Activated B cell treated with CpG ODN at 0.5 μM for 24 hours (primary cell): ENCODE measurements around the gene LAMC1. TPM values are rescaled to one million over a fixed set of nuclear protein-coding genes. Genes with fewer than 3 reads are reported as not detected.

Source experiments
- ATAC-seq: fragments of 200-7000 bp; cut with Tn5 transposase; one replicate; pipeline ENCODE4 v1.10.0; 2021; ENCODE audit warnings: low read depth, mild to moderate bottlenecking, moderate library complexity
- CTCF ChIA-PET: fragments of 350-600 bp; sonication (Branson Sonifier 250); formaldehyde crosslinking; loops from one replicate; lab custom pipeline; 2021; ENCODE audit warnings: antibody characterized with exemption; lab: Charles Lee
- POLR2A ChIA-PET: fragments of 350-600 bp; sonication (Branson Sonifier 250); formaldehyde crosslinking; loops from one replicate; lab custom pipeline; 2021; ENCODE audit warnings: antibody characterized with exemption; lab: Charles Lee
- DNase-seq: peaks from one replicate; pipeline ENCODE4 v3.0.0; 2022
- H3K27ac Mint-ChIP-seq: one replicate; pipeline ENCODE4 v1.8.0; 2020; ENCODE audit warnings: mixed read lengths
- H3K27me3 Mint-ChIP-seq: one replicate; pipeline ENCODE4 v1.8.0; 2021; ENCODE audit warnings: mixed read lengths
- H3K36me3 Mint-ChIP-seq: one replicate; pipeline ENCODE4 v1.8.0; 2021; ENCODE audit warnings: low read depth, mixed read lengths
- H3K4me1 Mint-ChIP-seq: one replicate; pipeline ENCODE4 v1.8.0; 2021; ENCODE audit warnings: mixed read lengths
- H3K4me3 Mint-ChIP-seq: one replicate; pipeline ENCODE4 v1.8.0; 2020; ENCODE audit warnings: mild to moderate bottlenecking, mixed read lengths
- H3K9me3 Mint-ChIP-seq: one replicate; pipeline ENCODE4 v1.8.0; 2020; ENCODE audit warnings: mixed read lengths
- intact Hi-C: fragments of 100-400 bp; cut with micrococcal nuclease; formaldehyde crosslinking; loops from one replicate; pipeline ENCODE4 v1.15.1; 2024
- total RNA-seq: library from RNA; stranded (reverse); gene quantifications from 2 replicates; pipeline ENCODE4 v1.2.3, GENCODE V29; 2022
- TF ChIP-seq, protein P1 (sequence below): fragments of 200-600 bp; IDR thresholded peaks from one replicate; pipeline ENCODE4 v1.8.0; 2022; ENCODE audit warnings: antibody characterized with exemption, mild to moderate bottlenecking

The LAMC1 gene
- total RNA-seq, 1 donor from 2014 or later = 31.8 TPM

DNA sequence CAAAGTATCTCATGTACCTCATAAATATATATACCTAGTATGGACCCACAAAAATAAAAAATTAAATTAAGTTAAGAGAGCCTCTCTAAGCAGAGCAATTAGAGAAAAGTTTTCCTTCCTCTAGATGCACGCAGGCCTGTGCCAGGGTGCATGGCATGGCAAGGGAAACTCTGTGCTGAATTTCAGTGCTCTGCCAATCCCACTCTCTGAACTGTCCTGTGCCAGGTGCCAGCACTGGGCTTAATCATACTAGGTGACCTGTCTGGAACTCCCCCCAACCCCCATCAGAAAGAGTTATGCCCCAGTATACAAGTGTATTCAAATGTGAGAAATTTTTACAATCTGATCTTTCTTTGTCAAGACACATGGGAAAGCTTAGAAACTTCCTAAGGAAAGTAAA lies 152.4 kb downstream of the LAMC1 start:
- ChIA-PET POLR2A (no interaction called here), CTCF (no interaction called here)
- Mint-ChIP-seq H3K4me3 (no peak overlapping the region), H3K9me3 (no peaks in the 10 kb centered on the region), H3K27ac (no peak overlapping the region), H3K27me3 (peaks cover 10% of the 10 kb centered on the region), H3K4me1 (peaks cover 7% of the 10 kb centered on the region), H3K36me3 (no peaks in the 10 kb centered on the region)
- intact Hi-C loops = no loop called here
- TF ChIP-seq, protein P1, sequence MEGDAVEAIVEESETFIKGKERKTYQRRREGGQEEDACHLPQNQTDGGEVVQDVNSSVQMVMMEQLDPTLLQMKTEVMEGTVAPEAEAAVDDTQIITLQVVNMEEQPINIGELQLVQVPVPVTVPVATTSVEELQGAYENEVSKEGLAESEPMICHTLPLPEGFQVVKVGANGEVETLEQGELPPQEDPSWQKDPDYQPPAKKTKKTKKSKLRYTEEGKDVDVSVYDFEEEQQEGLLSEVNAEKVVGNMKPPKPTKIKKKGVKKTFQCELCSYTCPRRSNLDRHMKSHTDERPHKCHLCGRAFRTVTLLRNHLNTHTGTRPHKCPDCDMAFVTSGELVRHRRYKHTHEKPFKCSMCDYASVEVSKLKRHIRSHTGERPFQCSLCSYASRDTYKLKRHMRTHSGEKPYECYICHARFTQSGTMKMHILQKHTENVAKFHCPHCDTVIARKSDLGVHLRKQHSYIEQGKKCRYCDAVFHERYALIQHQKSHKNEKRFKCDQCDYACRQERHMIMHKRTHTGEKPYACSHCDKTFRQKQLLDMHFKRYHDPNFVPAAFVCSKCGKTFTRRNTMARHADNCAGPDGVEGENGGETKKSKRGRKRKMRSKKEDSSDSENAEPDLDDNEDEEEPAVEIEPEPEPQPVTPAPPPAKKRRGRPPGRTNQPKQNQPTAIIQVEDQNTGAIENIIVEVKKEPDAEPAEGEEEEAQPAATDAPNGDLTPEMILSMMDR = no peak
- no peak for ATAC-seq
- no peak for DNase-seq

DNA sequence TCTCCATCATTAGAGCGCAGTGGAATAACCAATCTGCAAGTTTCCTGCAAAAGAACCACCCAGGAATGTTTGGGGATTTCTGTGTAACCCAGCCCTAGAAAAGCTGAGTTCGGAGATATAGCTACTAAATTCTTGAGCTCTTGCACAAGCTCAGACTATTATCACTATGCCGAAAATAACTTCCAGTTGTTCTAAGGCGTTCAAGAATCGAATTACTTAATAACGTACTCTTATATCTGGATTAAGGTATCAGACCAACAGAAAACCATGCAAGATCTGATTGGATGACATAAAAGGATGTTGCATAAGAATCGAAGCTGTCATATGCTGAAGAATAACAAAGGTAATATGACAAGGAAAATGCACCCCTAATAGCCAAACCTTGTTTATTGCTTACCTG lies 155.3 kb downstream of the LAMC1 start:
- Mint-ChIP-seq H3K27me3 (peaks cover 4% of the 10 kb centered on the region), H3K27ac (no peak overlapping the region), H3K9me3 (no peaks in the 10 kb centered on the region), H3K36me3 (no peaks in the 10 kb centered on the region), H3K4me1 (peaks cover 13% of the 10 kb centered on the region), H3K4me3 (no peak overlapping the region)
- DNase-seq (no peak), ATAC-seq (no peak)
- TF ChIP-seq, protein P1 = no peak
- ChIA-PET POLR2A (no interaction called here), CTCF (no interaction called here)
- intact Hi-C loops = no loop called here

DNA sequence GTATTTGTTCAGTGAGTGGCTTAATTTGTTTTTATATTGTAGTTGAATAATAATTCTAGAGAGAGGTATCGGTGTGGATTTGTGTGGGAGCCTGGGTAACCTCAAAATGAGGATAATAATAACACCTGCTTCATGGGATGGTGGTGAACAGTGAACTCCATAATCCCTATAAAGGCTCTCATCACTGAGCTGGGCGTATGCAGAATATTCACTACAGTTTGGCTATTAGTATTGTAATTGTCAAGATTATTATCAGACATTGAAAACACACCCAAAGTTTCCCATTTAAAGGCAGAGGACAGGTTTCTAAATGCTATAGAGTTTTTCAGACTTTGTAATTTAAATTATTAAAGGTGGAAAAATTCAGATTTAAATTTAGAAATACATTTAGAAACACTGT lies 155.8 kb downstream of the LAMC1 start:
- DNase-seq (no peak), ATAC-seq (no peak)
- Mint-ChIP-seq H3K27ac (no peak overlapping the region), H3K27me3 (peaks cover 4% of the 10 kb centered on the region), H3K4me3 (no peak overlapping the region), H3K4me1 (peaks cover 13% of the 10 kb centered on the region), H3K9me3 (no peaks in the 10 kb centered on the region), H3K36me3 (no peaks in the 10 kb centered on the region)
- ChIA-PET CTCF (no interaction called here), POLR2A (no interaction called here)
- TF ChIP-seq, protein P1 = no peak
- intact Hi-C loops = no loop called here

DNA sequence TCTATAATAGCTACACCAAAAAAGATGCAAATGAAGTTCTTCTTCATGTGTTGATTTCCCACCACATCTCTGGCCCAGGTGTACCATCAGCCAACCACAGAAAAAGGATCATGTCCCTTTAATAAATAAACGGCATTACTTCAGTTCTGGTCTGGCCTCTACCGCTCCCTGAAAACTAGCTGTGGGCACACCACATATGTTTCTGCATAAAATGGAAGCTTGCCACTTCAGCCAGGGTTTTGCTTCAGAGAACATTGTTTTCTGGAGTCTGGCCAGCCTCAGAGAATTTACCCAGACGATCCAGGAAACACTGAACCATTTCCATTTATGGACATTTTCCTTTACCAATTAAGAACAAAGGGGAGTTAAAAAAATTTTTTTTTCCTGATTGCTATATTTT lies 157.0 kb downstream of the LAMC1 start:
- ChIA-PET CTCF (interaction anchor here (0.5 kb wide), 1 partner anchor 337 kb away, joined by 3 read pairs; no protein-coding TSS in a partner anchor), POLR2A (no interaction called here)
- H3K9me3 Mint-ChIP-seq = no peaks in the 10 kb centered on the region
- TF ChIP-seq, protein P1 = no peak
- intact Hi-C loops = loop anchor here (10.0 kb wide), 1 partner anchor 45 kb away; no protein-coding TSS in a partner anchor
- ATAC-seq (no peak), DNase-seq (no peak)
- peaks cover 13% of the 10 kb centered on the region for H3K4me1 Mint-ChIP-seq
- peak overlapping the region; percentile 24 for H3K4me3 Mint-ChIP-seq
- H3K27me3 Mint-ChIP-seq = peaks cover 2% of the 10 kb centered on the region
- no peaks in the 10 kb centered on the region for H3K36me3 Mint-ChIP-seq
- H3K27ac Mint-ChIP-seq = no peak overlapping the region

DNA sequence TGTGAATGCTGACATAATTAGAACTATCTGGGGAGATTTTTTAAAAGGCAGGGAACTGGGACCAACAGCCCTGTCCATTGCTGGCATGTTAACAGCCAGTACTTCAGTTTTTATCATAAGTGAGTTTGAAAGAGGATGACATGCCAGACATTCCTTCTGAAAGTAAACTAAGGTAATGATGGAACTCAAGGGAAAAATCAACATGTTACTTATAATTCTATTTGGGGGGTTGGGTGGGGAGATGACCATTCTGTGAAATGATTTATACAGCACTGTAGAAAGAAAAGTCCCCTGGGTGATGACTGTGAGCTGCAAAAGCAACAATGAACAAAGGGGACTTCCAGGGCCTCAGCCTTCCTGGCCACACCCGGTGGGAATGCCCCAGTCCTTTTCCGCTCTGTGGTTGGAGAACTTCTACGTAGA lies 157.4 kb downstream of the LAMC1 start:
- TF ChIP-seq, protein P1 = no peak
- ATAC-seq (peak; percentile 72), DNase-seq (no peak)
- ChIA-PET POLR2A (interaction anchor here (0.7 kb wide), 1 partner anchor 40 kb away, joined by 3 read pairs; no protein-coding TSS in a partner anchor), CTCF (interaction anchor here (0.5 kb wide), 1 partner anchor 338 kb away, joined by 3 read pairs; no protein-coding TSS in a partner anchor)
- Mint-ChIP-seq H3K27me3 (peaks cover 4% of the 10 kb centered on the region), H3K9me3 (no peaks in the 10 kb centered on the region), H3K4me1 (peaks cover 13% of the 10 kb centered on the region), H3K4me3 (peak overlapping the region; percentile 41), H3K27ac (peak overlapping the region; percentile 53), H3K36me3 (no peaks in the 10 kb centered on the region)
- intact Hi-C loops = loop anchor here (10.0 kb wide), 1 partner anchor 46 kb away; no protein-coding TSS in a partner anchor
